ENCODE data around the gene MYCN.

- TF ChIP-seq, protein P1, sequence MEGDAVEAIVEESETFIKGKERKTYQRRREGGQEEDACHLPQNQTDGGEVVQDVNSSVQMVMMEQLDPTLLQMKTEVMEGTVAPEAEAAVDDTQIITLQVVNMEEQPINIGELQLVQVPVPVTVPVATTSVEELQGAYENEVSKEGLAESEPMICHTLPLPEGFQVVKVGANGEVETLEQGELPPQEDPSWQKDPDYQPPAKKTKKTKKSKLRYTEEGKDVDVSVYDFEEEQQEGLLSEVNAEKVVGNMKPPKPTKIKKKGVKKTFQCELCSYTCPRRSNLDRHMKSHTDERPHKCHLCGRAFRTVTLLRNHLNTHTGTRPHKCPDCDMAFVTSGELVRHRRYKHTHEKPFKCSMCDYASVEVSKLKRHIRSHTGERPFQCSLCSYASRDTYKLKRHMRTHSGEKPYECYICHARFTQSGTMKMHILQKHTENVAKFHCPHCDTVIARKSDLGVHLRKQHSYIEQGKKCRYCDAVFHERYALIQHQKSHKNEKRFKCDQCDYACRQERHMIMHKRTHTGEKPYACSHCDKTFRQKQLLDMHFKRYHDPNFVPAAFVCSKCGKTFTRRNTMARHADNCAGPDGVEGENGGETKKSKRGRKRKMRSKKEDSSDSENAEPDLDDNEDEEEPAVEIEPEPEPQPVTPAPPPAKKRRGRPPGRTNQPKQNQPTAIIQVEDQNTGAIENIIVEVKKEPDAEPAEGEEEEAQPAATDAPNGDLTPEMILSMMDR (IDR thresholded peaks at IDR 0.05; ENCODE audit: insufficient read depth, low read length, poor library complexity, severe bottlenecking), result no peak
- no peak for TF ChIP-seq EZH2phosphoT487 (conservative IDR thresholded peaks at IDR 0.05; ENCODE audit: low read length)
Observed at GRCh38 chr2:15973481-15974401, 33.4 kb downstream of the MYCN start.
